HEK293T (cell line): Measurements from ENCODE around the gene MYBBP1A.

Source experiments
- CTCF ChIA-PET: fragments of 350-600 bp; formaldehyde crosslinking; extraction: SDS; loops from one replicate; lab custom pipeline; 2021; ENCODE audit warnings: antibody characterized with exemption, inconsistent platforms; lab: Yijun Ruan, JAX
- POLR2A ChIA-PET: fragments of 350-600 bp; formaldehyde crosslinking; extraction: SDS; loops from one replicate; lab custom pipeline; 2020; ENCODE audit warnings: antibody characterized with exemption, inconsistent platforms; lab: Yijun Ruan, JAX
- DNase-seq: peaks from one replicate; pipeline ENCODE4 v3.0.0; 2012; ENCODE audit warnings: mixed read lengths; ENCODE audit errors: extremely low spot score
- ARNT ChIP-seq: fragments of 450-650 bp; IDR thresholded peaks from 2 replicates; pipeline ENCODE4 v1.6.1; 2017; ENCODE audit warnings: mild to moderate bottlenecking
- BHLHE40 ChIP-seq: fragments of 450-650 bp; IDR thresholded peaks from 2 replicates; pipeline ENCODE4 v1.6.1; 2016; ENCODE audit warnings: mild to moderate bottlenecking, moderate library complexity, borderline replicate concordance
- CTBP1 ChIP-seq: fragments of 450-650 bp; IDR thresholded peaks from 2 replicates; pipeline ENCODE4 v1.6.1; 2016; ENCODE audit warnings: borderline replicate concordance
- ELF4 ChIP-seq: fragments of 450-650 bp; IDR thresholded peaks from 2 replicates; pipeline ENCODE4 v1.6.1; 2017; ENCODE audit warnings: antibody characterized with exemption
- FOXA1 ChIP-seq: fragments of 450-650 bp; IDR thresholded peaks from 2 replicates; pipeline ENCODE4 v1.6.1; 2016; ENCODE audit warnings: mild to moderate bottlenecking
- FOXK2 ChIP-seq: fragments of 450-650 bp; IDR thresholded peaks from 2 replicates; pipeline ENCODE4 v1.6.1; 2016; ENCODE audit warnings: mild to moderate bottlenecking
- FOXM1 ChIP-seq: fragments of 450-650 bp; IDR thresholded peaks from 2 replicates; pipeline ENCODE4 v1.6.1; 2017; ENCODE audit warnings: mild to moderate bottlenecking, borderline replicate concordance
- HDGF ChIP-seq: fragments of 450-650 bp; IDR thresholded peaks from 2 replicates; pipeline ENCODE4 v1.6.1; 2017; ENCODE audit warnings: antibody characterized with exemption, borderline replicate concordance
- L3MBTL2 ChIP-seq: fragments of 450-650 bp; conservative IDR thresholded peaks from 2 replicates; pipeline ENCODE4 v1.6.1; 2016; ENCODE audit warnings: mild to moderate bottlenecking
- LEF1 ChIP-seq: fragments of 450-650 bp; IDR thresholded peaks from 2 replicates; pipeline ENCODE4 v1.6.1; 2017; ENCODE audit warnings: mild to moderate bottlenecking, borderline replicate concordance
- NFRKB ChIP-seq: fragments of 450-650 bp; IDR thresholded peaks from 2 replicates; pipeline ENCODE4 v1.6.1; 2016; ENCODE audit warnings: mild to moderate bottlenecking, moderate library complexity
- PKNOX1 ChIP-seq: fragments of 450-650 bp; IDR thresholded peaks from 2 replicates; pipeline ENCODE4 v1.6.1; 2016
- SP1 ChIP-seq: fragments of 450-650 bp; IDR thresholded peaks from 2 replicates; pipeline ENCODE4 v1.6.1; 2017
- SUZ12 ChIP-seq: fragments of 450-650 bp; IDR thresholded peaks from 2 replicates; pipeline ENCODE4 v1.6.1; 2016; ENCODE audit warnings: mild to moderate bottlenecking
- TARDBP ChIP-seq: fragments of 450-650 bp; IDR thresholded peaks from 2 replicates; pipeline ENCODE4 v1.6.1; 2016
- ZNF384 ChIP-seq: fragments of 450-650 bp; IDR thresholded peaks from 2 replicates; pipeline ENCODE4 v1.6.1; 2016

Gene MYBBP1A

DNA sequence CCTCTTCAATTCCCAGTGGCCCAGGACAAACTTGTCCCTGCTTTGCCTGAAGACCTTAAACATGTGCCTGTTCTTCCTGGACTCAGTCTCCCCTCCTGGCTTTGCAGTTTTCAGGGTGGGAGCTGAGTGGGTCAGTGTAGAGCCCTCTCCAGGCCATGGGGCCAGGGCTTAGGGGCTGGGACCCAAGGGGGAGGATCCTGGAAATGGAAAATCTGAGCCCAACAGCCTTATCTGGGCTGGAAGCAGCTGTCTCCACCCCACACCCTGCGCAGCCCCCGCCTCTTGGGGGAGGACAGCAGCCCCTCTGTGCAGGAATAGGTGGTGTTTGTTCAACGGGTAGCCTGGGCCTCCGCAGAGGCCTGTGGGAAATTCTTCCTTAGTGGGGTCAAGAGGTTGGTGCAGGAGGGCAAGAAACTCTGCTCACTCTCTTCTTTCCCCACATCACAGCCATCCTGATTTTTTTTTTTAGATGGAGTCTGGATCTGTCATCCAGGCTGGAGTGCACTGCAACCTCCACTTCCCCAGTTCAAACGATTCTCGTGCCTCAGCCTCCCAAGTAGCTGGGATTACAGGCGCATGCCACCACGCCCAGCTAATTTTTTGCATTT is 22.3 kb upstream of the MYBBP1A start:
- no peak for DNase-seq
- ChIA-PET POLR2A (interaction anchor here (0.6 to 1.5 kb wide), 6 partner anchors 9 to 363 kb away, joined by 3 to 7 read pairs (median 3); partner anchors contain the start of genes RNF167 and SLC25A11), CTCF (interaction anchor here (0.7 to 1.3 kb wide), 3 partner anchors 11 to 363 kb away, joined by 3 to 4 read pairs (median 3); partner anchors contain the start of gene RNF167)
- no peak for TF ChIP-seq SUZ12
- TF ChIP-seq BHLHE40 = no peak
- no peak for TF ChIP-seq ZNF384
- no peak for TF ChIP-seq SP1
- no peak for TF ChIP-seq L3MBTL2
- no peak for TF ChIP-seq LEF1
- TF ChIP-seq FOXA1 = no peak
- no peak for TF ChIP-seq ARNT
- TF ChIP-seq CTBP1 = no peak
- TF ChIP-seq ELF4 = no peak
- TF ChIP-seq NFRKB = no peak
- no peak for TF ChIP-seq TARDBP
- no peak for TF ChIP-seq FOXK2

DNA sequence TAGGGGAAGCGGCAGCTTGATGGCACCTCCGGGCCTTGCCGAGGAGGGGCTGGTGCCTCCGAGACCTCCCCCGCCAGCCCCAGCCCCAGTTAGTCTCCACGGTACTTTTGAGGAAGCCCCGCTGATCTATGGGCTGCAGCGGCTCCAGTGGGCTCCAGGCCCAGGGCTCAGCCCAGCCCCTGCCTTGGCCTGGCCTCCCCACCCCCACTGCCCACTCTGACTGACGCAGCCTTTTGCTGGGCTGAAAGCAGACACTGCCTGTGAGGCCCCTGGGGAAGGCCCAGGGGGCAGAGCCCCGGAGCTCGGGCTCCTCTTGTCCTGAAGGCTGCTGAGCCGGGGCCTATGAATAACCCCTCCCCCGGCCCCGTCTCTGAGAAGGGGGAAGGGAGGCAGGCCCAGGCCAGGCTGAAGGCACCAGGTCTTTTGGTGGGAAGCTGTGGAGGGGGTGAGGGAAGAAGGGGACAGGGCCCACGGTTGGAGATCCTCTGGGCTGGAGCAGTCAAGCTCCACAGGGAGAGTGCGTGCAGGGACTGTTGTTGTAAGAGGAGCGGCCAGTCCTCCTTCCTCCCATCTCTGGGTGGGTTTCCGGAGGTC is 21.6 kb upstream of the MYBBP1A start:
- CTCF ChIA-PET = interaction anchor here (0.6 to 0.9 kb wide), 3 partner anchors 10 to 364 kb away, joined by 3 to 4 read pairs (median 3); partner anchors contain the start of gene RNF167

GRCh38 chr17:4576161-4576558 is 21.0 kb upstream of the MYBBP1A start:
- DNase-seq = no peak
- TF ChIP-seq TARDBP (no peak), ARNT (no peak), SUZ12 (no peak), PKNOX1 (no peak), FOXM1 (no peak), LEF1 (no peak), SP1 (no peak), FOXK2 (no peak)
- CTCF ChIA-PET = no interaction called here
- POLR2A ChIA-PET = interaction anchor here (1.5 kb wide), 1 partner anchor 9 kb away, joined by 7 read pairs; no protein-coding TSS in a partner anchor

More for the DNA sequence above, 21.6 kb upstream of the MYBBP1A start:
- POLR2A ChIA-PET = interaction anchor here (0.6 to 1.5 kb wide), 6 partner anchors 9 to 364 kb away, joined by 3 to 7 read pairs (median 3); partner anchors contain the start of genes RNF167 and SLC25A11
- no peak for TF ChIP-seq SP1
- TF ChIP-seq ARNT = no peak
- TF ChIP-seq ZNF384 = no peak
- TF ChIP-seq FOXK2 = no peak
- no peak for TF ChIP-seq L3MBTL2
- no peak for TF ChIP-seq HDGF
- TF ChIP-seq BHLHE40 = no peak
- TF ChIP-seq FOXA1 = no peak
- DNase-seq = no peak

DNA sequence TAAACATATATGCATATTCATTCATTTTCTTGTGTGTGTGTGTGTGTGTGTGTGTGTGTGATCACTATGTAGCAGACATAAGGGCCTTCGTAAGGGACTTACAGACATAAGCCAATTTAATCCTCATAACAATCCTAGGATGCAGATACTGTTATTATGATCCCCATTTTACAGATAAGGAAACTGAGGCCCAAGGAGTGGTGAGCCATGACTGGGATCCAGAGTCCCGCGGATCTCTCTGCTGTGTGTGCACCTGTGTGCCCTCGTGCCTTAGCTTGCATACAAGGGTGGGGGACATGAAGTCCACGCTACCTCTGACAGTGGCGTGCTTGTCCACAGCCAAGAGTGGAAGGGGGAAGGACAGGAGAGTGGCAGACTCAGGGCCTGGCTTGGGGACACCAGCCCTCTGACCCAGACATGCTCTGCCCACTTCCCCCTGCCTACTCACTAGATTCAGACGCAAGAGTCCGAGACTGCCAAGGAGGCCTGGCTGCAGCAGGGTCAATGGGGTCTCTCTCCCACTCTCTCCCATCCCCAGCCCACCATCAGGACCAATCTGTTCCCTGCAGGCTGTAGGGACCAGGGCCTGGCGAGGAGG is 19.4 kb upstream of the MYBBP1A start:
- no peak for TF ChIP-seq FOXA1
- no peak for TF ChIP-seq L3MBTL2
- no peak for TF ChIP-seq HDGF
- TF ChIP-seq NFRKB = no peak
- no peak for TF ChIP-seq TARDBP
- no peak for TF ChIP-seq LEF1
- no peak for TF ChIP-seq PKNOX1
- no peak for TF ChIP-seq FOXM1
- TF ChIP-seq ARNT = no peak
- no peak for TF ChIP-seq FOXK2
- TF ChIP-seq SUZ12 = no peak
- TF ChIP-seq BHLHE40 = no peak
- ChIA-PET CTCF (no interaction called here), POLR2A (interaction anchor here (1.2 kb wide), 1 partner anchor 9 kb away, joined by 3 read pairs; no protein-coding TSS in a partner anchor)
- no peak for DNase-seq

DNA sequence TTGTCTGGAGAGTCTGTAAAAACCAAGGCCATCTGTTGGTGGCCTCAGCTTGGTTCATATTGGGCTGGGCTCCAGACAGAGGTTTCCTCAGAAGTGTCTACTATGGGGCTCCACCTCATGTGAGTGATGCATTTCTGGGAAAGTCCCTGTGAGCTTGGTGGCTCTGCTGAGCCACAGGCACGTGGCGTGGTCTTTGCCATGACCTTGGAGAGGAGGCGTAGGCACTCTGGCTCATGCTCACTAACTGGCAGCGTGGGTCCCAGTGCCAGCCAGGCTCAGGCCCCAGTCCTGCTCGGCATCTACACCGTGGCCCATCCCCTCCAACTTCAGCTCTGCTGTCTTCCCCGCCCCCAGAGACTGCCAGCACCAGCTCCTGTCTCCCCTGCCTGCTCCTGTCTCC is 18.5 kb upstream of the MYBBP1A start:
- no peak for TF ChIP-seq CTBP1
- no peak for TF ChIP-seq ARNT
- no peak for TF ChIP-seq SUZ12
- no peak for TF ChIP-seq LEF1
- TF ChIP-seq ZNF384 = no peak
- TF ChIP-seq PKNOX1 = no peak
- TF ChIP-seq NFRKB = no peak
- TF ChIP-seq FOXK2 = no peak
- TF ChIP-seq L3MBTL2 = no peak
- no peak for TF ChIP-seq SP1
- TF ChIP-seq FOXA1 = no peak
- no peak for TF ChIP-seq HDGF
- no peak for TF ChIP-seq TARDBP
- no peak for TF ChIP-seq FOXM1
- TF ChIP-seq ELF4 = no peak
- no peak for TF ChIP-seq BHLHE40
- ChIA-PET POLR2A (interaction anchor here (1.2 kb wide), 1 partner anchor 10 kb away, joined by 3 read pairs; no protein-coding TSS in a partner anchor), CTCF (interaction anchor here (0.7 kb wide), 1 partner anchor 53 kb away, joined by 3 read pairs; no protein-coding TSS in a partner anchor)
- no peak for DNase-seq
